Nephron progenitor cell (in vitro differentiated cells): ENCODE results near the gene GPR31.

Source experiments
- DNase-seq: peaks from one replicate; pipeline ENCODE4 v3.0.0; 2021
- H3K27ac Mint-ChIP-seq: 2 replicates; pipeline ENCODE4 v1.8.0; 2021; ENCODE audit warnings: mild to moderate bottlenecking, moderate library complexity, mixed read lengths
- H3K27me3 Mint-ChIP-seq: 2 replicates; pipeline ENCODE4 v1.8.0; 2021; ENCODE audit warnings: mild to moderate bottlenecking, low read depth, mixed read lengths; ENCODE audit not compliant: poor library complexity
- H3K36me3 Mint-ChIP-seq: 2 replicates; pipeline ENCODE4 v1.8.0; 2021; ENCODE audit warnings: low read depth, mixed read lengths
- H3K4me1 Mint-ChIP-seq: 2 replicates; pipeline ENCODE4 v1.8.0; 2021; ENCODE audit warnings: mixed read lengths
- H3K4me3 Mint-ChIP-seq: 2 replicates; pipeline ENCODE4 v1.8.0; 2021; ENCODE audit warnings: mild to moderate bottlenecking, moderate library complexity, mixed read lengths
- H3K9me3 Mint-ChIP-seq: 2 replicates; pipeline ENCODE4 v1.8.0; 2021; ENCODE audit warnings: mild to moderate bottlenecking, moderate library complexity, mixed read lengths
- TF ChIP-seq, protein P1 (sequence below): fragments of 200-600 bp; sonication (generic); IDR thresholded peaks from 2 replicates; pipeline ENCODE4 v1.5.0; 2021; ENCODE audit warnings: antibody characterized with exemption

Gene GPR31

DNA sequence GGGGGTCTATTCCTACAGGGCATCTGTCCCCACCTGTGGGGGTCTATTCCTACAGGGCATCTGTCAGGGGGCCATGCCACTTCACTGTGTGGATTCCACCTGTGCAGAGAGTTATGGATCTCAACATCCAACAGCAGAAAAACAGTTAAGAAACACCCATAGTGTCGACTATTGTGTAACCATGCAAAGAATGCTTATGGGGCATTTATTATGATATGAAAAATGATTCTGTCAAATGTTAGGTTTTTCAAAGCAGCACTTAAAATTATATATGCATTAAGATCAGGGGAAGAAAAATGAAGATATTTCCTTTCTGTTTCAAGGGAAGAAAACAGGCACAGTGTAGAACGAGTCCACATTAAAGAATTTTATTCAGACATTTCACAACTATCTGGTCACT, 2.9 kb downstream of the GPR31 start:
- H3K4me1 Mint-ChIP-seq: peaks cover 18% of the 10 kb centered on the region

DNA sequence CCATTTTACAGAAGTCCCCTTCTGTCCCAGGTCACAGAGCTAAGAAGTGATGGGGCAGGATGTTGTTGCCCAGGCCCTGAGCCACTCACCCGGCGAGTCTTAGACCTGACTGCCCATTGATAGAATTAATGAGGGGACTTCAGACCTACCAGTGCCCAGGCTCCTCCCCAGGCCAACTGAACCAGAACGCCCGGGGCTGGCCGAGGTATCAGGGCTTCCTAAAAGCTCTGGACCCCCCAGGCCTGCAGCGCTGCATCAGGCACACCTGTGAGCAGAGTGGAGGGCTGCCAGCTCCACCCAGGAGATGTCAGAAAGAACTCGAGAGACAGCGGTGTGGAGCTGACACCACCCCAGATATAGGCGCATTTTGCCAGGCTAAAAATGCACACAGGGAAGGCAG, 3.5 kb downstream of the GPR31 start:
- Mint-ChIP-seq H3K4me3 (no peak overlapping the region), H3K4me1 (peaks cover 18% of the 10 kb centered on the region), H3K36me3 (no peaks in the 10 kb centered on the region), H3K27ac (no peak overlapping the region), H3K9me3 (no peaks in the 10 kb centered on the region), H3K27me3 (peaks cover 14% of the 10 kb centered on the region)
- TF ChIP-seq, protein P1, sequence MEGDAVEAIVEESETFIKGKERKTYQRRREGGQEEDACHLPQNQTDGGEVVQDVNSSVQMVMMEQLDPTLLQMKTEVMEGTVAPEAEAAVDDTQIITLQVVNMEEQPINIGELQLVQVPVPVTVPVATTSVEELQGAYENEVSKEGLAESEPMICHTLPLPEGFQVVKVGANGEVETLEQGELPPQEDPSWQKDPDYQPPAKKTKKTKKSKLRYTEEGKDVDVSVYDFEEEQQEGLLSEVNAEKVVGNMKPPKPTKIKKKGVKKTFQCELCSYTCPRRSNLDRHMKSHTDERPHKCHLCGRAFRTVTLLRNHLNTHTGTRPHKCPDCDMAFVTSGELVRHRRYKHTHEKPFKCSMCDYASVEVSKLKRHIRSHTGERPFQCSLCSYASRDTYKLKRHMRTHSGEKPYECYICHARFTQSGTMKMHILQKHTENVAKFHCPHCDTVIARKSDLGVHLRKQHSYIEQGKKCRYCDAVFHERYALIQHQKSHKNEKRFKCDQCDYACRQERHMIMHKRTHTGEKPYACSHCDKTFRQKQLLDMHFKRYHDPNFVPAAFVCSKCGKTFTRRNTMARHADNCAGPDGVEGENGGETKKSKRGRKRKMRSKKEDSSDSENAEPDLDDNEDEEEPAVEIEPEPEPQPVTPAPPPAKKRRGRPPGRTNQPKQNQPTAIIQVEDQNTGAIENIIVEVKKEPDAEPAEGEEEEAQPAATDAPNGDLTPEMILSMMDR: no peak
- no peak for DNase-seq

More for the DNA sequence above, 2.9 kb downstream of the GPR31 start:
- Mint-ChIP-seq H3K9me3 (no peaks in the 10 kb centered on the region), H3K4me3 (no peak overlapping the region), H3K27ac (no peak overlapping the region), H3K36me3 (no peaks in the 10 kb centered on the region), H3K27me3 (peaks cover 12% of the 10 kb centered on the region)
- no peak for DNase-seq
- TF ChIP-seq, protein P1: no peak

DNA sequence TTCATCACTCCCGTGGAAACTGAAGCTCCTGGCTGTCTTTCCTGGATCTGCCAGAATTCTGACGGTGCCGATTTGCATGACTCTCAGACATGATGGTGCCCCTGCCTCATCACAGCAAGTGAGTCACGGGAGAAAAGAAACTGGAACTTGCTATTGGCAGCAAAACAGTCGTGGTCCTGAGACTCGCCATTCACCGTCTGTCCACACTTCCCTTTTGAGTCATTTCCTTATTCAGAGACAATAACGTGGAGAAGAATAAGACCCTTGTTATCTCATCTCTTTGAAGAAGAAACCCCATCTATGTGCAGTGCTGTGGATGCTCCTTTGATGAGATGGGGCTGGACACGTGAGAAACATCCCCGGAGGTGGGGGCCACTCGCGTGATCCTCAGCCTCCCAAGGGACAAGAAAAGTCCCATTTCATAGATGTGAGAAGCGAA, 4.2 kb downstream of the GPR31 start:
- Mint-ChIP-seq H3K9me3 (no peaks in the 10 kb centered on the region), H3K4me1 (peaks cover 18% of the 10 kb centered on the region), H3K27me3 (peaks cover 20% of the 10 kb centered on the region), H3K27ac (no peak overlapping the region), H3K4me3 (no peak overlapping the region), H3K36me3 (no peaks in the 10 kb centered on the region)
- TF ChIP-seq, protein P1: no peak
- no peak for DNase-seq

DNA sequence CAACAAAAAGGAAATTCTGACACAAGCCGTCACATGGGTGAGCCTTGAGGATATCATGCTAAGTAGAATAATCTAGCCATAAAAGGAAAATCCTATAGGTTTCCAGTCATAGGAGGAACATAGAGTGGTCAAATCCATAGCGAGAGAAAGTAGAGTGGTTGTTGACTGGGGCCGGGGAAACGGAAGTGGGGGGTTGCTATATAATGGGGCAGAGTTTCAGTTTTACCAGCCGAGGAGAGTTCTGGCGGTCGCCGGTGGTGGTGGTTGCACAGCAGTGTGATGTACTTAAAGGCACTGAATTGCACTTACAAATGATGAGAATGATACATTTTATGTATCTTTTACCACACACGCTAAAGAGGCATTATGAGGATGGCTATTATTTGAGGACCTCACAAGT, 4.9 kb downstream of the GPR31 start:
- no peak overlapping the region for H3K27ac Mint-ChIP-seq
- peaks cover 19% of the 10 kb centered on the region for H3K4me1 Mint-ChIP-seq
- H3K36me3 Mint-ChIP-seq: no peaks in the 10 kb centered on the region
- TF ChIP-seq, protein P1: no peak
- H3K9me3 Mint-ChIP-seq: no peaks in the 10 kb centered on the region
- peaks cover 22% of the 10 kb centered on the region for H3K27me3 Mint-ChIP-seq
- no peak for DNase-seq
- H3K4me3 Mint-ChIP-seq: no peak overlapping the region

DNA sequence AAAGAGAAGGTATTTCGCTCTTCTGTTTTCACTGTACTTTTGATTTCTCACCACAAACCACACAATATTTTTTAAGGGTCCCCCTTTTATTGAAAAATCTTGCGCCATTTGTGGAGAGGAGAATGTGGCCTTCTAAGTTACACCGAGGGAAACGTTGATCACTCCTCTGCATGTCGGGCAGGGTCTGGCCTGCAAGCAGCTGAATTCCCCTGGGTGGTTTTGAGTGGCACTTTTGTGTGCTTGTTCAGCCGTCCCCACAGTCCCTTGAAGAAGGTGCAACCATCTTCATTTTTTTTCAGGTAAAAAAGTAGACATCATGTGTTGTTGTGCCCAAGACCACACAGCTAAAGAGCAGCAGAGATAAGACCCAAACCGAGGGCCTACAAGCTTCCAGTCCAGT, 6.1 kb downstream of the GPR31 start:
- Mint-ChIP-seq H3K4me1 (peaks cover 25% of the 10 kb centered on the region), H3K4me3 (no peak overlapping the region), H3K27me3 (peaks cover 32% of the 10 kb centered on the region), H3K36me3 (no peaks in the 10 kb centered on the region), H3K9me3 (no peaks in the 10 kb centered on the region), H3K27ac (no peak overlapping the region)
- TF ChIP-seq, protein P1: no peak
- no peak for DNase-seq

DNA sequence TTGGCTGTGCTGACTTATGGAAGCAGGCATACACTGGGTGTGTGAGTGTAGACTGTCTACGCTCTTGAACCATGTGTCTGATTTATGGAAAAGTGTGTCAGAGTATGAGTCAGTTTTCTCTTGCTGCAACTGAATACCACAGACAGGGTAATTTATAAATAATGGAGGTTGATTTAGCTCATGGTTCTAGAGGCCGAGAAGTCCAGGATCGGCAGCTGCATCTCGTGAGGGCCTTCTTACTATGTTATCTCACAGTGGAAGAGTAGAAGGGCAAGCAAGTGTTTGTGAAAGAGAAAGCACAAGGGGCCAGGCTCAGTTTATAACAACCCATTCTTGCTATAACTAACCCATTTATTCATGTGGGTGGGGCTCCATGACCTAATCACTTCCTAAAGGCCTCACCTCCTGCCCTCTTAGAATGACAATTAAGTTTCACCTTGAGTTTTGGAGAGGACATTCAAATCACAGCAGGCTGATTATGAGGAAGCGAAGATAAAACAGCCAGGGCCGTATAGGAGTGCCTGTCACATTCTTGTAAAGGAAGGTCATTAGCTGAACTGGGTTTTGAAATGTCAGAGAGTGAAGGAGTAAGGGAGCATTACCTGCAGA, 6.7 kb downstream of the GPR31 start:
- Mint-ChIP-seq H3K27ac (no peak overlapping the region), H3K4me1 (peaks cover 31% of the 10 kb centered on the region), H3K36me3 (no peaks in the 10 kb centered on the region), H3K9me3 (no peaks in the 10 kb centered on the region), H3K27me3 (peaks cover 38% of the 10 kb centered on the region), H3K4me3 (no peak overlapping the region)
- TF ChIP-seq, protein P1: no peak
- DNase-seq: no peak
